AG04450 (cell line): ENCODE results near the gene AKT1S1. TPM values are rescaled to one million over a fixed set of nuclear protein-coding genes. Genes with fewer than 3 reads are reported as not detected.

Experiments
- CTCF ChIA-PET: fragments of 300-600, 350-600 bp; formaldehyde crosslinking; extraction: SDS; loops from one replicate; lab custom pipeline; 2022; ENCODE audit warnings: antibody characterized with exemption, inconsistent platforms; lab: Charles Lee
- POLR2A ChIA-PET: fragments of 350-600 bp; formaldehyde crosslinking; extraction: SDS; loops from one replicate; lab custom pipeline; 2021; ENCODE audit warnings: antibody characterized with exemption, inconsistent platforms; lab: Yijun Ruan, JAX
- DNase-seq: peaks from one replicate; pipeline ENCODE4 v3.0.0-alpha.2; 2011; ENCODE audit warnings: low read depth, low spot score
- H3K27ac ChIP-seq: one replicate; pipeline ENCODE4 v1.5.1; 2012; ENCODE audit warnings: low read depth, low read length, control low read depth
- H3K27me3 ChIP-seq: one replicate; pipeline ENCODE4 v1.6.0; 2012; ENCODE audit warnings: low read length; ENCODE audit not compliant: control insufficient read depth, insufficient read depth
- H3K4me3 ChIP-seq: 2 replicates; pipeline ENCODE4 v1.5.1; 2011; ENCODE audit warnings: mild to moderate bottlenecking, low read depth, low read length, control low read depth
- H3K9me3 ChIP-seq: 2 replicates; pipeline ENCODE4 v1.5.1; 2012; ENCODE audit warnings: low read length; ENCODE audit not compliant: control insufficient read depth, insufficient read depth
- polyA plus RNA-seq: library from polyadenylated mRNA; depleted of rRNA; stranded (reverse); fragments of >200 nt; gene quantifications from 2 replicates; pipeline ENCODE4 v1.2.3, GENCODE V29; 2011
- TF ChIP-seq, protein P1 (sequence below): IDR thresholded peaks from 2 replicates; pipeline ENCODE4 v1.5.1; 2011; ENCODE audit warnings: low read depth, low read length, control low read depth, inconsistent platforms

The AKT1S1 gene
- polyA plus RNA-seq, 1 experiment: 27.5 TPM

DNA sequence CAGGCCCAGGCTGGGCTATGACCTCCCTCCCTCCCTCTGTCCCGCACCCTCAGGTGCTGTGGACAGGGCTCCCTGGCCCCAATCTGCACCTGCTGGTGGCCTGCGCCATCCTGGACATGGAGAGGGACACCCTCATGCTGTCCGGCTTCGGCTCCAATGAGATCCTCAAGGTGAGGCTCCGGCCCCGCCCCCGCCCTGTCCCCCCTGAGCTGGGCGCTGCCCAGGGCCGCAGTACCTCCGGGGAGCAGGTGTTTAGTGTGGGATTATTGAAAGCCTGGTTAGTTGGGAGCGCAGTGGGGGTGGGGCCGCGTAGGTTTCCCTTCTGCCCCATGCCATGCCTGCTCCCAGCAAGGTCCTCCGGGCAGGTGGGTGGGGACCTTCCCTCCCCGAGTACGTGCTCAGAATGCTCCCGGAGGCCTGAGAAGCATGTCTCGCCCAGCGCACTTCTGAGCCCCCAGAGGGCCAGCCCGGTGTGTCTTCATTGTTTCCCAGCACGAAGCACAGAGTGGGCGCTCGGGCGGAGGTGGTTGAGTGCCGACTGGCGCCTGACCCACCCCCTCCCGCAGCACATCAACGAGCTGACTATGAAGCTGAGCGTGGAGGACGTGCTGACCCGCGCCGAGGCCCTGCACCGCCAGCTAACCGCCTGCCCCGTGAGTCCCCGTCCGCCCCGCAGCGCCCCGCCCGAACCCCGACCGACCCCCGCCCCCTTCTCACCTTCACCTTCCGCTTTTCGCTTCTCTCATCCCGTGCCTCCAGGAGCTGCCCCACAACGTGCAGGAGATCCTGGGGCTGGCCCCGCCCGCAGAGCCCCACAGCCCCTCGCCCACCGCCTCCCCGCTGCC, 10.7 kb upstream of the AKT1S1 start:
- TF ChIP-seq, protein P1, sequence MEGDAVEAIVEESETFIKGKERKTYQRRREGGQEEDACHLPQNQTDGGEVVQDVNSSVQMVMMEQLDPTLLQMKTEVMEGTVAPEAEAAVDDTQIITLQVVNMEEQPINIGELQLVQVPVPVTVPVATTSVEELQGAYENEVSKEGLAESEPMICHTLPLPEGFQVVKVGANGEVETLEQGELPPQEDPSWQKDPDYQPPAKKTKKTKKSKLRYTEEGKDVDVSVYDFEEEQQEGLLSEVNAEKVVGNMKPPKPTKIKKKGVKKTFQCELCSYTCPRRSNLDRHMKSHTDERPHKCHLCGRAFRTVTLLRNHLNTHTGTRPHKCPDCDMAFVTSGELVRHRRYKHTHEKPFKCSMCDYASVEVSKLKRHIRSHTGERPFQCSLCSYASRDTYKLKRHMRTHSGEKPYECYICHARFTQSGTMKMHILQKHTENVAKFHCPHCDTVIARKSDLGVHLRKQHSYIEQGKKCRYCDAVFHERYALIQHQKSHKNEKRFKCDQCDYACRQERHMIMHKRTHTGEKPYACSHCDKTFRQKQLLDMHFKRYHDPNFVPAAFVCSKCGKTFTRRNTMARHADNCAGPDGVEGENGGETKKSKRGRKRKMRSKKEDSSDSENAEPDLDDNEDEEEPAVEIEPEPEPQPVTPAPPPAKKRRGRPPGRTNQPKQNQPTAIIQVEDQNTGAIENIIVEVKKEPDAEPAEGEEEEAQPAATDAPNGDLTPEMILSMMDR: no peak
- peaks cover 12% of the 10 kb centered on the region for H3K9me3 ChIP-seq
- no peaks in the 10 kb centered on the region for H3K27me3 ChIP-seq
- ChIA-PET POLR2A (no interaction called here), CTCF (interaction anchor here (0.6 to 1.1 kb wide), 2 partner anchors 12 to 308 kb away, joined by 3 to 7 read pairs; no protein-coding TSS in a partner anchor)
- H3K4me3 ChIP-seq: no peak overlapping the region
- no peak overlapping the region for H3K27ac ChIP-seq
- DNase-seq: no peak

DNA sequence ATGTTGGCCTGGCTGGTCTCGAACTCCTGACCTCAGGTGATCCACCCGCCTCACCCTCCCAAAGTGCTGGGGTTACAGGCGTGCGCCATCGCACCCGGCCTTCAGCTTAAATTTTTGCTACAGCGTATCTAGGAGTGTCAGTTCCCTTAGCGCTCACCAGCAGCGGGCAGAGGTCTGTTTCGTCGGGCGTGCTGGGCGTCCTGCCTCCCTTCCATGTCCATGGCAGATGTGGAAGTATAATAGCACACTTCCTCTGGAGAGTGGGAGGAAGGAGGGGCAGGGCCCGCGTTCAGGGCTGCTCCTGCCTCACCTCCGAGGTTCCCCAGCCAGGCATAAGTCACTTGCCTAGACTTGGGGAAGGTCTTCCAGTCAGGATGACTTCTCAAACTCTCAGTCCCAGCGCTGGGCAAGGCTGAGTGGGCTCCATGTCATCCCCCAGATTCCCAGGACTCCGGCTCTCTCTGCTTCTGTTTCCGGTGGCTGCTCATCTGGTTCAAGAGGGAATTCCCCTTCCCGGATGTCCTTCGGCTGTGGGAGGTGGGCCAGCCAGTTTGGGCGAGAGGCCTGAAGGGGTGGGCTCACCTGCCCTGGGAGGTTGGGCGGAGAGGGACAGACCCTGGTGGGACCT, 10.0 kb upstream of the AKT1S1 start:
- H3K9me3 ChIP-seq: peaks cover 20% of the 10 kb centered on the region
- DNase-seq: no peak
- ChIA-PET CTCF (no interaction called here), POLR2A (interaction anchor here (0.6 kb wide), 1 partner anchor 15 kb away, joined by 3 read pairs; no protein-coding TSS in a partner anchor)
- H3K27me3 ChIP-seq: no peaks in the 10 kb centered on the region
- no peak overlapping the region for H3K27ac ChIP-seq
- H3K4me3 ChIP-seq: no peak overlapping the region
- TF ChIP-seq, protein P1: no peak

DNA sequence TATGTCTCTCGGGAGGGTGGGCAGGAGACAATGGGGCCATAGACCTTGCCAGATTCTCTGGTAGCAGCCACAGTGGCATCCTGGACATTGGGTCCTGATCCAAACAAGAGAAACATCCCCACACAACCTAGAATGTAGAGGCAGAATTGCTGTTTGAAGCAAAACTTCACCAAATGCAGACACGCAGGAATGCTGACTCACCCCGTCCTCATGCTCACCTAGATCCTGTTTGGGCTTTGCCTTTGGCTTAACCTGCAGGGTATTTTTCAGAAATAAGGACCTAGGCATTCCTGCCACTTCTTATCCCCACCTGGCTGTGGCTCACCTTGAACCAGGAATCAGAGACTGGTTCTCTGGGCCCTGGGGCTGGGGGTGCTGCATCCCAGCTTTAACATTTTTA, 7.6 kb upstream of the AKT1S1 start:
- no peak overlapping the region for H3K4me3 ChIP-seq
- H3K27ac ChIP-seq: no peak overlapping the region
- no peak for DNase-seq
- CTCF ChIA-PET: no interaction called here
- POLR2A ChIA-PET: no interaction called here
- H3K27me3 ChIP-seq: no peaks in the 10 kb centered on the region
- TF ChIP-seq, protein P1: no peak
- peaks cover 19% of the 10 kb centered on the region for H3K9me3 ChIP-seq

DNA sequence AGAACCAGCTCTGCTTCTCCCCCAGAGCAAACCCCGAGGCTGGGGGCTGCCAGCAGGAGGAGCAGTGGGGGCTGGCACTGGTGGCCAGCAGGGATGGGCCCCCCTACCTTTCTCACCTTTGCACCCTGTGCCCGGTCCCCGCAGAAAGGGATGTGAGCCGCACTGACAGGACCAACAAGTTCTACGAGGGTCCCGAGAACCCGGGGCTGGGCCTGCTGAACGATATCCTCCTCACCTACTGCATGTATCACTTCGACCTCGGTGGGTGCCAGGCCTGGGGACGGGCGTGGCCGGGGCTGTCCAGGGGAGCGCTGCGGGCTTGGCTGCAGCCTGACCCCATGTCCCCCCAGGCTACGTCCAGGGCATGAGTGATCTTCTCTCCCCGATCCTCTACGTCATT, 7.0 kb upstream of the AKT1S1 start:
- no peak for DNase-seq
- TF ChIP-seq, protein P1: no peak
- peaks cover 13% of the 10 kb centered on the region for H3K9me3 ChIP-seq
- CTCF ChIA-PET: no interaction called here
- POLR2A ChIA-PET: no interaction called here
- no peak overlapping the region for H3K27ac ChIP-seq
- H3K27me3 ChIP-seq: no peaks in the 10 kb centered on the region
- H3K4me3 ChIP-seq: no peak overlapping the region

DNA sequence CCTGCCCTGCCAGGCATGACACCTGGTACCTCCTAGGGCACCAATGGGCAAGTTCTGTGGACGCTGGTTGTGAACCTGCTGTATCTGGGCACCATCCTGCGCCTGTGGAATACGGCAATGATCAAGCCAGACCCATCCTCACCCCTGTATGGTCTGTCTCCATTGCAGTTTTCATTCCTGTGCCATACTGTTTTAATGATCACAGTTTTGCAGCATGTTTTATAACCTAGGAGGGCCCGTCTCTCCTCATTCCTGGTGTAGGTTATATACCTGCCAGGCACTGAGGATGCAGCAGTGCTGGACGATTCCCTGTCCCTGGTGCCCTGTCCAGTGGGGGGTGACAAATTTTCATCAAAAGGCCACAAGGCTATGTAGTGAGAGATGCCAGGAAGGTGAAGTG, 5.9 kb upstream of the AKT1S1 start:
- TF ChIP-seq, protein P1: no peak
- ChIA-PET CTCF (no interaction called here), POLR2A (interaction anchor here (0.6 kb wide), 1 partner anchor 9 kb away, joined by 11 read pairs; no protein-coding TSS in a partner anchor)
- Histone ChIP-seq H3K9me3 (peaks cover 13% of the 10 kb centered on the region), H3K27me3 (no peaks in the 10 kb centered on the region), H3K4me3 (no peak overlapping the region), H3K27ac (no peak overlapping the region)
- DNase-seq: no peak
